Dorsolateral prefrontal cortex (tissue), 118 donors: Measurements from ENCODE around the gene KRT12. TPM values are rescaled to one million over a fixed set of nuclear protein-coding genes. Genes with fewer than 3 reads are reported as not detected.

Source experiments
- total RNA-seq, 120 experiments: library from RNA; stranded (reverse); gene quantifications; one replicate each; pipeline versions ENCODE4 v1.2.3 to v1.2.4, GENCODE V29; 2022

Gene KRT12
- total RNA-seq, 120 experiments from 2014 or later = 0.19 to 1.4 TPM; not detected in 118

Other genes with a start within 250 kb of the KRT12 start
- 10 to 100 TPM; 34.6 to 67.5 (median 47.0) TPM for gene SMARCE1, start 219.4 kb downstream of the KRT12 start, total RNA-seq
- gene KRT222, start 202.0 kb downstream of the KRT12 start, total RNA-seq = 10 to 100 TPM in 119 of 120 experiments, 1 to 10 TPM in 1; 6.5 to 49.1 (median 34.2) TPM
- gene KRT24, start 163.5 kb downstream of the KRT12 start, total RNA-seq = not detected
- gene KRT25, start 111.9 kb downstream of the KRT12 start, total RNA-seq = not detected
- gene KRT26, start 95.0 kb downstream of the KRT12 start, total RNA-seq = not detected
- gene KRT27, start 84.7 kb downstream of the KRT12 start, total RNA-seq = not detected
- gene KRT28, start 67.3 kb downstream of the KRT12 start, total RNA-seq = not detected
- 10 to 100 TPM; 10.8 to 35.3 (median 21.8) TPM for gene KRT10, start 44.6 kb downstream of the KRT12 start, total RNA-seq
- gene KRT20, start 18.0 kb upstream of the KRT12 start, total RNA-seq = not detected
- gene KRT23, start 70.4 kb upstream of the KRT12 start, total RNA-seq = 1 to 10 TPM in 1 of 120 experiments, under 1 TPM in 1, not detected in 118; 0.71 to 1.7 TPM
- gene KRT39, start 99.7 kb upstream of the KRT12 start, total RNA-seq = under 1 TPM in 1 of 120 experiments, not detected in 119; 0.40 TPM
- under 1 TPM in 2 of 120 experiments, not detected in 118; 0.22 to 0.40 TPM for gene KRT40, start 117.1 kb upstream of the KRT12 start, total RNA-seq
- not detected for gene KRTAP3-3, start 126.9 kb upstream of the KRT12 start, total RNA-seq
- not detected for gene KRTAP3-2, start 132.7 kb upstream of the KRT12 start, total RNA-seq
- not detected for gene KRTAP3-1, start 141.9 kb upstream of the KRT12 start, total RNA-seq
- gene KRTAP1-5, start 160.0 kb upstream of the KRT12 start, total RNA-seq = not detected
- gene KRTAP1-4, start 163.0 kb upstream of the KRT12 start, total RNA-seq = not detected
- not detected for gene KRTAP1-3, start 167.7 kb upstream of the KRT12 start, total RNA-seq
- not detected for gene KRTAP1-1, start 174.2 kb upstream of the KRT12 start, total RNA-seq
- not detected for gene KRTAP2-1, start 180.1 kb upstream of the KRT12 start, total RNA-seq
- not detected for gene KRTAP2-2, start 188.0 kb upstream of the KRT12 start, total RNA-seq
- not detected for gene KRTAP2-3, start 192.9 kb upstream of the KRT12 start, total RNA-seq
- not detected for gene KRTAP2-4, start 198.7 kb upstream of the KRT12 start, total RNA-seq
- not detected for gene KRTAP4-7, start 216.9 kb upstream of the KRT12 start, total RNA-seq
- not detected for gene KRTAP4-8, start 230.9 kb upstream of the KRT12 start, total RNA-seq
- gene KRTAP4-16, start 235.0 kb upstream of the KRT12 start, total RNA-seq = not detected
- not detected for gene KRTAP4-9, start 238.2 kb upstream of the KRT12 start, total RNA-seq